CD8-positive, alpha-beta memory T cell (primary cell): ENCODE measurements around the gene COL9A2. TPM values are rescaled to one million over a fixed set of nuclear protein-coding genes. Genes with fewer than 3 reads are reported as not detected.
"Not testable (repeated sequence)": the region's sequence is repeated elsewhere in the genome, so short reads cannot be mapped to it uniquely, and the experiment has no call there.

Experiments used
- CTCF ChIA-PET: fragments of 350-600 bp; sonication (Branson Sonifier 250); formaldehyde crosslinking; loops from one replicate; lab custom pipeline; 2021; ENCODE audit warnings: antibody characterized with exemption; lab: Charles Lee
- POLR2A ChIA-PET: fragments of 350-600 bp; sonication (Branson Sonifier 250); formaldehyde crosslinking; loops from one replicate; lab custom pipeline; 2021; ENCODE audit warnings: antibody characterized with exemption; lab: Charles Lee
- DNase-seq, 5 donors: peaks; one replicate each; pipeline versions ENCODE4 v3.0.0 to v3.0.0-alpha.2; 2020 to 2022; ENCODE audit warnings: mixed read lengths in 1 of 5
- H3K27ac ChIP-seq: one replicate; pipeline ENCODE4 v1.7.0; 2013; ENCODE audit warnings: low read depth, mild to moderate bottlenecking, low read length, moderate library complexity
- H3K27me3 ChIP-seq: 2 replicates; pipeline ENCODE4 v1.7.0; 2013; ENCODE audit warnings: low read length, mild to moderate bottlenecking; ENCODE audit not compliant: insufficient read depth, poor library complexity, severe bottlenecking
- H3K36me3 ChIP-seq: 2 replicates; pipeline ENCODE4 v1.7.0; 2013; ENCODE audit warnings: mild to moderate bottlenecking, low read length, moderate library complexity; ENCODE audit not compliant: insufficient read depth
- H3K4me1 ChIP-seq: 2 replicates; pipeline ENCODE4 v1.7.0; 2013; ENCODE audit warnings: mild to moderate bottlenecking, low read length, moderate library complexity; ENCODE audit not compliant: insufficient read depth
- H3K4me3 ChIP-seq: 2 replicates; pipeline ENCODE4 v1.7.0; 2013; ENCODE audit warnings: mild to moderate bottlenecking, low read length
- H3K9me3 ChIP-seq: 2 replicates; pipeline ENCODE4 v1.7.0; 2013; ENCODE audit warnings: mild to moderate bottlenecking, low read length
- H3K27ac Mint-ChIP-seq, 8 donors: one replicate each; pipeline ENCODE4 v1.8.0; 2020 to 2021; ENCODE audit warnings: mixed read lengths in 8 of 8, mild to moderate bottlenecking in 6 of 8, inconsistent platforms in 3 of 8, moderate library complexity in 3 of 8
- H3K27me3 Mint-ChIP-seq, 2 donors: one replicate each; pipeline ENCODE4 v1.8.0; 2020 to 2021; ENCODE audit warnings: mixed read lengths in 2 of 2, mild to moderate bottlenecking in 1 of 2, moderate library complexity in 1 of 2
- H3K36me3 Mint-ChIP-seq, 3 donors: one replicate each; pipeline ENCODE4 v1.8.0; 2020 to 2021; ENCODE audit warnings: mixed read lengths in 3 of 3, inconsistent platforms in 1 of 3, mild to moderate bottlenecking in 1 of 3
- H3K4me1 Mint-ChIP-seq, 3 donors: one replicate each; pipeline ENCODE4 v1.8.0; 2020 to 2021; ENCODE audit warnings: mixed read lengths in 3 of 3, inconsistent platforms in 1 of 3, mild to moderate bottlenecking in 1 of 3
- H3K4me3 Mint-ChIP-seq, 7 donors: one replicate each; pipeline ENCODE4 v1.8.0; 2020 to 2021; ENCODE audit warnings: mixed read lengths in 7 of 7, mild to moderate bottlenecking in 6 of 7, moderate library complexity in 4 of 7, inconsistent platforms in 2 of 7
- H3K9me3 Mint-ChIP-seq, 5 donors: one replicate each; pipeline ENCODE4 v1.8.0; 2020 to 2022; ENCODE audit warnings: mixed read lengths in 5 of 5, mild to moderate bottlenecking in 3 of 5, moderate library complexity in 2 of 5, inconsistent platforms in 1 of 5
- polyA plus RNA-seq: library from polyadenylated mRNA; unstranded; fragments of 300-500 nt; fragmentation: Illumina TruSeq; gene quantifications from one replicate; pipeline ENCODE4 v1.2.3, GENCODE V29; 2021
- total RNA-seq, 2 experiments: library from RNA; stranded (reverse); gene quantifications; one replicate each; pipeline ENCODE4 v1.2.3, GENCODE V29; 2021

Gene COL9A2
- total and polyA plus RNA-seq, 3 experiments from 2014 or later: 0.68 to 5.5 (median 4.4) TPM

DNA sequence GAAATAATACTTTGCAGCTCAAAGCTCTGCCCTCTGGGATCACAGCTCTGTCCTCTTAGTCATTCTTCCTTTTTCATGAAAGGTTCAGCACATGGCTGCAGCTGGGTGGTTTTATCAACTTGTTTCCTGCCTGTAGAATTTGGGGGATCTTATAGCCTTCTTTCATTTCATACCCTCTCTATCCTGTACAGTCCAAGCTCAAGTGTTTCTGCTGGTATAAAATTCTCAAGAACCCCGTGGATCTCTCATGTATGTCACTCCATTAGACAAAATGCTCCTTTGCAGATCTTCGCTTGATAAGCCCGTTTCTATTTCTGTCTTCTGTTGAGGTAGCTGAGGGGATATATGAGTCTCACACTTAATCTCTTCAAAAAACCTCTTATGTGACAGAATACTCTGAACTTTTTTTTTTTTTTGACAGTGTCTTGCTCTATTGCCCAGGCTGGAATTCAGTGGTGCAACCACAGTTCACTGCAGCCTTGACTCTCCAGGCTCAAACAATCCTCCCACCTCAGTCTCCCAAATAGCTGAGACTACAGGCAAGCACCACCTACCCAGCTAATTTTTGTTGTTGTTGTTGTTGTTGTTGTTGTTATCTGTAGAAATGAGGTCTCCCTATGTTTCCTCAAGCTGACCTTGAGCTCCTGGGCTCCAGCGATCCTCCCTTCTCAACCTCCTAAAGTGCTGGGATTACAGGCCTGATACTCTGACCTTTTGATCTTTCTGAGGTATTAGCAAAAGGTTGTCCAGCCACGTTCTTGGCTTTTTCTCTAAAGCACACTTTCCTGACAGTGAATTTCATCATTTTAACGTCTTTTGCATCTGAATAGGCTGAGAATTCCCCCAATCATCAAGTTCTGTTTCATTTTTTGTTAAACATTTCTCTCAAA lies 24.6 kb upstream of the COL9A2 start:
- Mint-ChIP-seq H3K27me3 (peaks cover 0 to 2% of the 10 kb centered on the region in 2 donors), H3K4me3 (peak overlapping the region in 4 of 7 donors; percentile 28 to 54 (median 42)), H3K9me3 (no peaks in the 10 kb centered on the region), H3K27ac (peak overlapping the region; percentile 14 to 87 (median 68)), H3K36me3 (no peaks in the 10 kb centered on the region), H3K4me1 (peaks cover 33 to 39% (median 39%) of the 10 kb centered on the region in 3 donors)
- POLR2A ChIA-PET: interaction anchor here (0.8 to 1.0 kb wide), 2 partner anchors 45 to 180 kb away, joined by 3 read pairs; no protein-coding TSS in a partner anchor
- Histone ChIP-seq H3K4me1 (peaks cover 32% of the 10 kb centered on the region), H3K36me3 (no peaks in the 10 kb centered on the region), H3K9me3 (no peaks in the 10 kb centered on the region), H3K4me3 (no peak overlapping the region), H3K27ac (no peak overlapping the region), H3K27me3 (no peaks in the 10 kb centered on the region)
- DNase-seq: no peak
- CTCF ChIA-PET: interaction anchor here (0.7 to 9.2 kb wide), 9 partner anchors 11 to 198 kb away, joined by 3 to 122 read pairs (median 5); partner anchors contain the start of gene SMAP2

DNA sequence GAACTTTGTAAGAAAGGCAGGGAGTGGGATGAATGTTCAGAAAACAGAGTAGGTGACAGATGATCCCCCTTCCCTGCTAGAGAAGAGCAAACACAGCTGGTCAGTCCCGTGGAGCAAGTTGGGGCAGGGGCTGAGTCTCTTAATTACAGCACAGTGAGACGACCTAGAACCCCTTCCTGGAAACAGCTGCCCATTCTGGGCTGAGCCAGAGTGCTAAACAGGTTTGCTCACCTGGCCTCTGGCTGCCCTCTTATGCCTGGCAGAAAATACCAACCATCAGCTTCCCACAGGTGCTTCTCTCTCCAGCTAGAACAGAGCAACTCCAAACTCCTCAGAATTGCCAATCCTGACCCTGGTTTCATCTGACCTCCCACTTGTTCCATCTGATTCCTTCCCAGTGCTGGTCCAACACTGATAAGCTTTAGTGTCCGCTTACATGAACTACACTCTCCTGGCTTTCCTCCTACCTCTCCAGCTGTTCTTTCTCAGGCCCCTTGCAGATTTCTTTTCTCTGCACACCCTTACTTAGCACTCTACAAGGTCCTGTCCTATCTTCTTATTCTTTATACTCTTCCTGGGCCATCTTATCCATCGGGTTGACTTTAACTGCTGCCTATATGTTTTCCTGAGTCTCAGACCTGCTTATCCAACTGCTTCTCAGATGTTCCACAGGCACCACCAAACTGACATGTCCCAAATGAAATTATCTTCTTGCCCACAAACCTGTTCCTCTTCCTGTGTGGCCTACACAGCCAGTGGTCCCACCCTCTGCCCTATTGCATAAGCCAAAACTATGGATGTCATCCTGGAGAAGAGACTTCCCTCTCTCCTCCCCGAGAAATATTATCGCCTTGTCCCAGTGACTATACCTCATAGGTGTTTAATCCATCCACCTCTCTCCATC lies 22.6 kb upstream of the COL9A2 start:
- no peaks in the 10 kb centered on the region for H3K27me3 ChIP-seq
- no peaks in the 10 kb centered on the region for H3K36me3 ChIP-seq
- Mint-ChIP-seq H3K4me1 (peaks cover 27 to 38% (median 33%) of the 10 kb centered on the region in 3 donors), H3K27ac (peak overlapping the region in 3 of 8 donors; percentile 10 to 59 (median 51)), H3K9me3 (no peaks in the 10 kb centered on the region), H3K4me3 (no peak overlapping the region), H3K36me3 (no peaks in the 10 kb centered on the region), H3K27me3 (peaks cover 0 to 2% of the 10 kb centered on the region in 2 donors)
- H3K4me3 ChIP-seq: no peak overlapping the region
- no peak for DNase-seq
- H3K4me1 ChIP-seq: peaks cover 32% of the 10 kb centered on the region
- POLR2A ChIA-PET: interaction anchor here (1.3 to 1.5 kb wide), 2 partner anchors 186 to 187 kb away, joined by 3 to 5 read pairs; no protein-coding TSS in a partner anchor
- CTCF ChIA-PET: interaction anchor here (0.6 to 9.2 kb wide), 45 partner anchors 13 to 282 kb away, joined by 3 to 122 read pairs (median 5); partner anchors contain the start of genes COL9A2, RLF and SMAP2
- no peak overlapping the region for H3K27ac ChIP-seq
- H3K9me3 ChIP-seq: no peaks in the 10 kb centered on the region

DNA sequence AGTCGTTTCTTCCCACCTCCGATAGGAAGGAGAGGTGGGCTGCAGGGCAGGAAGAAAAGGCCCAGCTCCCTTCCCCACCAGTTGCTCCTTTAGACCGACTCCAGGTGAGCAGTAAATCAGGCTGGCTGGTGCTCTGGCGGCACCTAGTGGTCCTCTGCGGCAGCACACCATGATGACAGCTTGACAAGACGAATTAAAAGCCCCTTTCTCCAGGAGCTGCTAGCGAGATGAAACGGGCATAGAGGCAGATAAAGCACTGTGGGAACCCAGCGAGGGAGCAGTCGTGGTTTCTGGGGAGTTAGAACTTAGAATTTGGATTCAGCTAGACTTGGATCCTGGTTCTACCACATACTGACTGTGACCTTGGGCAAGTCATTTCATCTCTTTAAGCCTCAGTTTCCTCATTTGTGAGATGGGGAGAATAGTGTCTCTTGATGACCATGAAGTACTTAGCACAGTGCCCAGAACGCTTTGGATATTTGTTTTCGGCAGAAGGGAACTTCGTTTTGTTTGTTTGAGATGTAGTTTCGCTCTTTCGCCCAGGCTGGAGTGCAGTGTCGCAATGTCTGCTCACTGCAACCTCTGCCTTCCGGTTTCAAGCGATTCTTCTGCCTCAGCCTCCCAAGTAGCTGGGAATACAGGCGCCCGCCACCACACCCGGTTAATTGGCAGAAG lies 21.8 kb upstream of the COL9A2 start:
- peaks cover 25 to 31% (median 29%) of the 10 kb centered on the region in 3 donors for H3K4me1 Mint-ChIP-seq

DNA sequence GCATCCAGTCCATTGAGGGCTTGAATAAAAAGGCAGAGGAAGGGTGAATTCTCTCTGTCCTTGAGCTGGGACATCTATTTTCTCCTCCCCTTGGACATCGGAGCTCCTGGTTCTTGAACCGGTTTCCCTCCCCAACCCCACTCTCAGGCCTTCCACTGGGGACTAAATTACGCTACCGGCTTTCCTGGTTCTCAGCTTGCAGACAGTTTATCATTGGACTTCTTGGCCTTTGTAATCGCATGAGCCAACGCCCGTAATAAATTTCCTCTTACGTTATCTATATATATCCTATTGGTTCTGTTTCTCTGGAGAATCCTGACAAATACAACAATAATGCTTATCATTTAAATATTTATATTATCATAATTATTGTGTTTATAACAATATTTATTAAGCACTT lies 20.4 kb upstream of the COL9A2 start:
- Histone ChIP-seq H3K4me1 (peaks cover 23% of the 10 kb centered on the region), H3K36me3 (no peaks in the 10 kb centered on the region), H3K9me3 (no peaks in the 10 kb centered on the region), H3K27me3 (no peaks in the 10 kb centered on the region), H3K4me3 (no peak overlapping the region), H3K27ac (no peak overlapping the region)
- H3K4me1 Mint-ChIP-seq: peaks cover 20 to 26% (median 23%) of the 10 kb centered on the region in 3 donors
- peaks cover 0 to 12% (median 0%) of the 10 kb centered on the region in 3 donors for H3K36me3 Mint-ChIP-seq
- ChIA-PET CTCF (interaction anchor here (0.7 to 9.2 kb wide), 16 partner anchors 15 to 254 kb away, joined by 3 to 122 read pairs (median 18); partner anchors contain the start of genes COL9A2, RLF and SMAP2), POLR2A (no interaction called here)
- peaks cover 0 to 2% of the 10 kb centered on the region in 2 donors for H3K27me3 Mint-ChIP-seq
- peaks cover 0 to 2% (median 0%) of the 10 kb centered on the region in 5 donors for H3K9me3 Mint-ChIP-seq
- no peak overlapping the region for H3K27ac Mint-ChIP-seq
- no peak overlapping the region for H3K4me3 Mint-ChIP-seq
- DNase-seq: no peak

More for the DNA sequence above, 21.8 kb upstream of the COL9A2 start:
- H3K36me3 ChIP-seq: no peaks in the 10 kb centered on the region
- H3K9me3 ChIP-seq: no peaks in the 10 kb centered on the region
- no peaks in the 10 kb centered on the region for H3K27me3 ChIP-seq
- DNase-seq: peak; percentile 80 to 91 (median 81)
- no peaks in the 10 kb centered on the region for H3K9me3 Mint-ChIP-seq
- peak overlapping the region in 7 of 8 donors; percentile 3 to 67 (median 26) for H3K27ac Mint-ChIP-seq
- H3K27me3 Mint-ChIP-seq: peaks cover 0 to 2% of the 10 kb centered on the region in 2 donors
- H3K4me3 Mint-ChIP-seq: peak overlapping the region in 5 of 7 donors; percentile 24 to 59 (median 48)
- no peak overlapping the region for H3K27ac ChIP-seq
- POLR2A ChIA-PET: interaction anchor here (0.5 to 1.5 kb wide), 3 partner anchors 72 to 187 kb away, joined by 3 to 5 read pairs (median 5); no protein-coding TSS in a partner anchor
- no peaks in the 10 kb centered on the region for H3K36me3 Mint-ChIP-seq
- peak overlapping the region; percentile 45 for H3K4me3 ChIP-seq
- peaks cover 26% of the 10 kb centered on the region for H3K4me1 ChIP-seq
- CTCF ChIA-PET: interaction anchor here (0.6 to 9.2 kb wide), 49 partner anchors 13 to 281 kb away, joined by 3 to 122 read pairs (median 5); partner anchors contain the start of genes COL9A2, RLF and SMAP2

DNA sequence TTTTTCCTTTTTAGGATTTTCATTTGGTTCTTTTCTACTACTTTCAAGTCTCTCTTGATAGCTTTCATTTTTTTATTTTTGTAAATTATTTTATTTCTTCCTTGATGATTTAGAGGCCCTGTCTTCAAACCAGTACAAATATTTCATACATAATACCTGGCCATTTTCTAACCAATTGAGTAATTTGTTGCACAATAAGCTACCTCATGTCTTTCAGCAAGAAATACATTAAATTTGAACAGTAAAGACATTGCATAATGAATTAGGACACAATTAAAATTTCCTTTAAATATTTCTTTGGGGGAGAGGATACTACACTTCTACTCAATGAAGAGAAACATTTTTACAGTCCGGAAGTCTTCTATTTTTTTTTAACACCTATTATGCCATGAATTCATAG lies 15.6 kb upstream of the COL9A2 start:
- CTCF ChIA-PET: interaction anchor here (2.0 kb wide), 1 partner anchor 17 kb away, joined by 6 read pairs; no protein-coding TSS in a partner anchor
- POLR2A ChIA-PET: no interaction called here
- Histone ChIP-seq H3K27me3 (peaks cover 2% of the 10 kb centered on the region), H3K4me1 (no peaks in the 10 kb centered on the region), H3K4me3 (no peak overlapping the region), H3K36me3 (no peaks in the 10 kb centered on the region), H3K9me3 (no peaks in the 10 kb centered on the region), H3K27ac (no peak overlapping the region)
- no peak overlapping the region for H3K4me3 Mint-ChIP-seq
- H3K27ac Mint-ChIP-seq: no peak overlapping the region
- H3K36me3 Mint-ChIP-seq: peaks cover 0 to 15% (median 0%) of the 10 kb centered on the region in 3 donors
- DNase-seq: no peak
- H3K27me3 Mint-ChIP-seq: peaks cover 0 to 3% of the 10 kb centered on the region in 2 donors
- peaks cover 0 to 5% (median 0%) of the 10 kb centered on the region in 5 donors for H3K9me3 Mint-ChIP-seq
- H3K4me1 Mint-ChIP-seq: no peaks in the 10 kb centered on the region

DNA sequence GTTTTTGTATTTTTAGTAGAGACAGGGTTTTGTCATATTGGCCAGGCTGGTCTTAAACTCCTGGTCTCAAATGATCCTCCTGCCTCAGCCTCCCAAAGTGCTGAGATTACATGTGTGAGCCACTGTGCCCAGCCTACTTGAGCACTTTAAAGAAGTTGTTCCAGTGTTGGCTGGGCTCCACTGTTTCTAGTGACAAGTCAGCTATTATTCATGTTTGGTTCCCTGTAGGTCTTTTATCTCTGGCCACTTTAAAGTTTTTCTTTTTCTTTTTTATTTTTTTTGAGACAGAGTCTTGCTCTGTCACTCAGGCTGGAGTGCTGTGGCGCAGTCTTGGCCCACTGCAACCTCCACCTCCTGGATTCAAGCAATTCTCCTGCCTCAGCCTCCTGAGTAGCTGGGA lies 14.3 kb upstream of the COL9A2 start:
- H3K27ac ChIP-seq, H3K27ac Mint-ChIP-seq, H3K4me3 ChIP-seq, H3K4me1 ChIP-seq, H3K27me3 Mint-ChIP-seq, H3K36me3 ChIP-seq, H3K9me3 ChIP-seq, H3K4me1 Mint-ChIP-seq, POLR2A ChIA-PET, H3K4me3 Mint-ChIP-seq, H3K9me3 Mint-ChIP-seq, H3K27me3 ChIP-seq, DNase-seq: not testable (repeated sequence)
- H3K36me3 Mint-ChIP-seq: peaks cover 0 to 18% (median 0%) of the 10 kb centered on the region in 3 donors
- CTCF ChIA-PET: interaction anchor here (2.0 kb wide), 1 partner anchor 16 kb away, joined by 6 read pairs; no protein-coding TSS in a partner anchor
